ENCODE data around the gene SPRR5. TPM values are rescaled to one million over a fixed set of nuclear protein-coding genes. Genes with fewer than 3 reads are reported as not detected.

The SPRR5 gene
- total RNA-seq, 6 experiments from 2014 or later, result not detected

DNA sequence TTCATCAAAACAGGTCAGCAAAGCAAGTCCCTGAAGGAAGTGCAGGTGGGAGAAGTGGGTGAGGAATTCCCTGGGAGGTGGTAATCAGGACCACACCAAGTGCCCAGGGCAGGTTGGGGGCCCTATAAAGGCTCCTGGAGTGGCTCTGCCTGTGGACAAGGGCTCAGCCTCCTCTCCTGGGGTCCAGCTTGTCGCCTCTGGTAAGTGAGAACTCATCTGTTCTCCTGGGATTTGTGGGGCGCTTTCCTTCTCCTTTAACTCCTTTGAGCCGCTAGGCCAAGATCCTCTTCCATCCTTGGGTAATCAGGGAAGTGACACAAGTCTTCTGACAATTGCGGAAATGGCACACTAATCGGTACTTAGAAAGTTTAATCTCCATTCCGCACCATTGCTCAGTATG lies 23.5 kb downstream of the SPRR5 start, which contains the start of gene SPRR4:
Gene SPRR4 (plus strand): TSS at position 154 of the 400 bp plus-strand sequence. CDS start 1,243 bp downstream, outside the sequence.
- Mint-ChIP-seq H3K27me3 (ENCODE audit: insufficient read depth) (peaks cover 3% of the 10 kb centered on the region), H3K4me1 (ENCODE audit: low read depth) (no peaks in the 10 kb centered on the region), H3K9me3 (peaks cover 31% of the 10 kb centered on the region; the same call in 1 of the 2 replicates), H3K36me3 (ENCODE audit: low read depth) (no peaks in the 10 kb centered on the region; the same call in 1 of the 2 replicates), H3K4me3 (no peak within 1 kb of the TSS), H3K27ac (no peak within 1 kb of the TSS)
- DNase-seq, result no peak
- TF ChIP-seq, protein P1, sequence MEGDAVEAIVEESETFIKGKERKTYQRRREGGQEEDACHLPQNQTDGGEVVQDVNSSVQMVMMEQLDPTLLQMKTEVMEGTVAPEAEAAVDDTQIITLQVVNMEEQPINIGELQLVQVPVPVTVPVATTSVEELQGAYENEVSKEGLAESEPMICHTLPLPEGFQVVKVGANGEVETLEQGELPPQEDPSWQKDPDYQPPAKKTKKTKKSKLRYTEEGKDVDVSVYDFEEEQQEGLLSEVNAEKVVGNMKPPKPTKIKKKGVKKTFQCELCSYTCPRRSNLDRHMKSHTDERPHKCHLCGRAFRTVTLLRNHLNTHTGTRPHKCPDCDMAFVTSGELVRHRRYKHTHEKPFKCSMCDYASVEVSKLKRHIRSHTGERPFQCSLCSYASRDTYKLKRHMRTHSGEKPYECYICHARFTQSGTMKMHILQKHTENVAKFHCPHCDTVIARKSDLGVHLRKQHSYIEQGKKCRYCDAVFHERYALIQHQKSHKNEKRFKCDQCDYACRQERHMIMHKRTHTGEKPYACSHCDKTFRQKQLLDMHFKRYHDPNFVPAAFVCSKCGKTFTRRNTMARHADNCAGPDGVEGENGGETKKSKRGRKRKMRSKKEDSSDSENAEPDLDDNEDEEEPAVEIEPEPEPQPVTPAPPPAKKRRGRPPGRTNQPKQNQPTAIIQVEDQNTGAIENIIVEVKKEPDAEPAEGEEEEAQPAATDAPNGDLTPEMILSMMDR (IDR thresholded peaks at IDR 0.05), result no peak

DNA sequence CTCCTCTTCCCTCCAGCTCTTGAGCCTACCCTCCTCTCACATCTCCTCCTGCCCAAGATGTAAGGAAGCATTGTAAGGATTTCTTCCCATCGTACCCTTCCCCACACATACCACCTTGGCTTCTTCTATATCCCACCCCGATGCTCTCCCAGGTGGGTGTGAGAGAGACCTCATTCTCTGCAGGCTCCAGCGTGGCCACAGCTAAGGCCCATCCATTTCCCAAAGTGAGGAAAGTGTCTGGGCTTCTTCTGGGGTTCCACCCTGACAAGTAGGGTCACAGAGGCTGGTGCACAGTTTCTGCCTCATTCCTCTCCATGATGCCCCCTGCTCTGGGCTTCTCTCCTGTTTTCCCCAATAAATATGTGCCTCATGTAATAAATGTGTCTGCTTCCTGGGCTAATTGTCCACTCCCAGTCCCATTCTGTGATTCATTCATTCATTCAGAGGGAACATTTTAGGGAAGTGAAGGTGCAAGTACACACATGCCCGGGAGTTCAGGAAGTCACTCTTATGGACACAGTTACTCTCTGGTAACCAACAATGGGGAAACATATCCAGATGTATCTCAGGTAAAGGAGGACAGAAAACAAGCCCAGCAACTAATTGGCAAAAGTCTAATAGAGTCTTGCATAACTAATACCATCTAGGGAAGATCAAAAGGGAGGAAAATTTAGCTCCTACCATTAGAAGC lies 25.3 kb downstream of the SPRR5 start:
- H3K27ac Mint-ChIP-seq, result no peak overlapping the region
- DNase-seq, result no peak
- TF ChIP-seq, protein P1 (IDR thresholded peaks at IDR 0.05), result no peak
- no peaks in the 10 kb centered on the region; the same call in 1 of the 2 replicates for H3K36me3 Mint-ChIP-seq (ENCODE audit: low read depth)
- H3K4me3 Mint-ChIP-seq, result no peak overlapping the region
- H3K27me3 Mint-ChIP-seq (ENCODE audit: insufficient read depth), result peaks cover 3% of the 10 kb centered on the region
- H3K9me3 Mint-ChIP-seq, result peaks cover 26% of the 10 kb centered on the region; the same call in 1 of the 2 replicates
- no peaks in the 10 kb centered on the region for H3K4me1 Mint-ChIP-seq (ENCODE audit: low read depth)

DNA sequence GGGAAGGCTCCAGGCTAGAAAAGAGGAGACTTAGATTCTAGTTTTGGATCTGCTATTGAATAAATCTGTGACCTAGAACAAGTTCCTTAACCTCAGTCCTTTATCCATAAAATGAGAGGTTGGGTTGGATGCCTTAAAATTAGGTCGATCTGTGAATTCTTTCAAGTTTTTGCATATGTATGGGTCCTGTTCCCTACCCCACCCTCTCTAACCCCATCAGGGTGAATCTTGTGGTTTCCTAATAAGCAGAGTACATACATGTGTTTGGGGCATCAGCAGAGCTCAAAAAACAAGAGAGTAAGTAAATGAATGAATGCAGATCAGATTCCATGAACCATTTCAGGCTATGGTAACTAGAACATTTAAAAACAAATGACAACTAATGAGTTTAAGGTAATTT lies 29.7 kb downstream of the SPRR5 start:
- Mint-ChIP-seq H3K4me1 (ENCODE audit: low read depth) (no peaks in the 10 kb centered on the region), H3K27me3 (ENCODE audit: insufficient read depth) (peaks cover 1% of the 10 kb centered on the region; the same call in 1 of the 2 replicates), H3K27ac (no peak overlapping the region), H3K9me3 (peaks cover 18% of the 10 kb centered on the region; the same call in 1 of the 2 replicates), H3K4me3 (no peak overlapping the region), H3K36me3 (ENCODE audit: low read depth) (no peaks in the 10 kb centered on the region)
- TF ChIP-seq, protein P1 (IDR thresholded peaks at IDR 0.05), result no peak
- no peak for DNase-seq

DNA sequence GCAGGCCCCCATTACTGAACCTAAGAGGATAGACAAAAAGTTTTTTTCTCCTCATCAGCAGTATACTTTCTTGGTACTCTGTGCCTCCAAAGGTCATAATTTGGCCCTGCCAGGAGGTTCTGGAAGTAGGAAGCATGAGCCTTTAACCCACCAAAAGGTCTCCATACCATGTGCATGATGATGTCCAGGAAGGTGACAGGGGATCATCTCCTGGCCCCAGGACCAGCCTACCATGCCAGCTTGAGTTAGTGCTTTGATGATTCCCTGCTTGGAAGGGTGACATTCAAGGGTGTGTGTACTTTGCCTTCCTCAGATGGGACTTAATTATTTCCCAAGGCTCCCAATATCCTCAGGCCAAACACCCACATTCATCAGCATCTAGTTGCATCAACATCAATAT lies 30.6 kb downstream of the SPRR5 start:
- Mint-ChIP-seq H3K9me3 (peaks cover 9% of the 10 kb centered on the region; the same call in 1 of the 2 replicates), H3K27ac (no peak overlapping the region), H3K4me1 (ENCODE audit: low read depth) (no peaks in the 10 kb centered on the region), H3K4me3 (no peak overlapping the region), H3K27me3 (ENCODE audit: insufficient read depth) (peaks cover 4% of the 10 kb centered on the region; the same call in 1 of the 2 replicates), H3K36me3 (ENCODE audit: low read depth) (no peaks in the 10 kb centered on the region)
- no peak for DNase-seq
- TF ChIP-seq, protein P1 (IDR thresholded peaks at IDR 0.05), result no peak

DNA sequence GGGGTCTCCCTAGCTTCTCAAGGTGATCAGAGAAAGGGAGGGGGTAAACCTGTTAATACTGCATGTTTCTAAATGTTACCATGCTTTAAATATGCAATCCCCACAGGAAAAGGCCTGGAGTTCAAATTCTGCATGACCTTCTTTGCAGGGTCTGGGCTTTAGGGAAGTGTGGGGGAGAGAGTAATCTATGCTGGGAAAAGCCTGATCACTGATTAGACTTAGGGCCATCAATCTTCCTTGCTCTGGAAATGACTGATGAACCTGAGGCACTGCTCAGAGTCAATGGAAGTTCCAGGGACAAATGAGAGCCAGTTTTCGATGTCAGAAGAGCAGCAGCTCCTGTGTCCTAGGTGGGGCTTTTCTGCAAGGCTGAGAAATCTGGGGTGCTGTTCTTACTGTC lies 33.7 kb downstream of the SPRR5 start:
- Mint-ChIP-seq H3K36me3 (ENCODE audit: low read depth) (no peaks in the 10 kb centered on the region), H3K4me3 (no peak overlapping the region), H3K9me3 (peaks cover 8% of the 10 kb centered on the region; the same call in 1 of the 2 replicates), H3K4me1 (ENCODE audit: low read depth) (no peaks in the 10 kb centered on the region), H3K27me3 (ENCODE audit: insufficient read depth) (peaks cover 6% of the 10 kb centered on the region), H3K27ac (no peak overlapping the region)
- TF ChIP-seq, protein P1 (IDR thresholded peaks at IDR 0.05), result no peak
- DNase-seq, result no peak
